NCI-H345 (cell line): ENCODE results near the gene PADI2.

ENCODE experiments used
- DNase-seq: peaks from one replicate; lab custom pipeline; 2025; lab: John Stamatoyannopoulos, UW

Gene PADI2

GRCh38 chr1:17053685-17054410 is 65.4 kb downstream of the PADI2 start, which contains the start of gene SDHB:
TSS of gene SDHB (minus strand) at chr1:17054032. CDS start at chr1:17054019, 13 bp downstream.
- peak; percentile 98 for DNase-seq

GRCh38 chr1:17053086-17053684 is 66.1 kb downstream of the PADI2 start:
- no peak for DNase-seq

GRCh38 chr1:17052641-17053040 is 66.6 kb downstream of the PADI2 start:
- no peak for DNase-seq

DNA sequence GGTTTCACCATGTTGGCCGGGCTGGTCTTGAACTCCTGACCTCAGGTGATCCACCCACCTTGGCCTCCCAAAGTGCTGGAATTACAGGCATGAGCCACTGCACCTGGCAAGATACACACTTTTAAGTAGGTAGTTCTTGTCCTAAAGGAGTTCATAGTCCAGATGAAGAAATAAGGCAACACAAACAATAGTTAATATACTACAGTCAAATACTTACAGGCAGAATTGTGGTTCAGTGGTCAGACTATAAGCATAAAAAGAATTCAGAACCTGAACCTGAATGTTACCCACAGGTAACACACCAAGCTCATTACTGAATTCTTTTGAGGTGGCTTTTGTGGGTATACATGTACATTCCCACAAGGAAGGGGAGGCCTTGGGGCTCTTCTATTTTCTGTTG is 67.2 kb downstream of the PADI2 start:
- DNase-seq: no peak

DNA sequence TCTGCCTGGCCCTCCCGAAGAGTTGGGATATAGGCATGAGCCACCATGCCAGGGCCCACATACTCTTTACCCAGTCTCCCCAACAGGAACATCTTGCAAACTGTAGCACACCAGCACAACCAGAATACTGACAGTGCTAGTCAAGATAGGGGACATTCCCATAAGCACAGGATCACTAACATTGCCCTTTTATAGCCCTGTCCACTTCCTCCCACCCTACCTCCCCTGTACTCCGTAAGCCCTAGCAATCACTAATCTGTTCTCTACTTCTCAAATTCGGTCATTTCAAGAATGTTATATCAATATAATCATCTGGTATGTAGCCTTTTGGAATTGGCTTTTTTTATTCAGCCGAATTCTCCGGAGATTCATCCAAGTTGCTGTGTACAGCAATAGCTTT is 71.3 kb downstream of the PADI2 start:
- no peak for DNase-seq

DNA sequence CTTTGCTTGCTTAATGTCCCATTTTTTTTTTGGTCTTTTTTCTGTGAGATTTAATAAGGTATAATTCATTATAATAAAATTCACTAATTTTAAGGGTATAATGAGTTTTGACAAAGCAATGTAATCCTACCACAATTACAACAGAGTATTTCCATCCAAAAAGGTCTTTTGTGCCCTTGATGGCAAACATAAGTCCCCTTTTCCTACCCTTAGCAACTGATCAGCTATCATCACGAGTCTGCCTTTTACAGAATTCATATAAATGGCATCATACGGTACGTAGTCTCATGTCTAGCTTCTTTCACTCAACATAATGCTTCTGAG is 73.0 kb downstream of the PADI2 start:
- DNase-seq: no peak

- DNase-seq: peak; percentile 21
Measured at GRCh38 chr1:17045634-17046333, 73.5 kb downstream of the PADI2 start.

DNA sequence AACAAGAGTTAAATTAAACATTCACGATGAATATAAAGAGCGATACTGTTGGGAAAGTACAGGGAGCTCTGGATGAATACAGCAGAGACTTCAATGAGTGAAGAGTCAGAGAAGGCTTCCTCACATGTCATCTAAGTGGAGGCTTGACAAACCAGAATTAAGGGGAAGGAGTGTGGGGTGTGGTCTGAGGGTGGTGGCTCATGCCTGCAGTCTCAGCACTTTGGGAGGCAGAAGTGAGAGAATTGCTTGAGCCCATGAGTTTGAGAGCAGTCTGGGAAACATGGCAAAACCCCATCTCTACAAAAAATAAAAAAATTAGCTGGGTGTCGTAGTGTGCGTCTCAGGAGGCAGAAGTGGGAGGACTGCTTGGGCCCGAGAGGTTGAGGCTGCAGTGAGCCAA is 74.1 kb downstream of the PADI2 start:
- DNase-seq: no peak

DNA sequence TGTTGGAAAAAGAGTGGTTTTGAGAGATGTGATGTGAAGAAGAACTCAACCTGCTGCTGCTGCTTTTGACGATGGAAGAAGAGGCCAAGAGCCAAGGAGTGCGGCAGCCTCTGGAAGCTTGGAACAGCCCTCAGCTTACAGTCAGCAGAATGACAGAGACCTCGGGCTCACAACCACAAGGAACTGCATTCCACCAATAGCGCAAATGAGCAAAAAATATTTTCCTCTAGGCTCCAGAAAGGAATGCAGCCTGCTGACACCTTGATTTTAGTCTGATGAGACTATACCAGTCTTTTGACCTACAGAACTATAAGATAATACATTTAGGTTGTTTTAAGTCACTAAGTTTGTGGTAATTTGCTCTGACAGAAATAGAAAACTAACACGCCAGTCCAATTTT is 75.6 kb downstream of the PADI2 start:
- no peak for DNase-seq

- DNase-seq: no peak
Measured at GRCh38 chr1:17040135-17040534, 79.1 kb downstream of the PADI2 start.

GRCh38 chr1:17039522-17039921 is 79.7 kb downstream of the PADI2 start:
- DNase-seq: no peak

GRCh38 chr1:17033481-17033880 is 85.8 kb downstream of the PADI2 start:
- DNase-seq: no peak

DNA sequence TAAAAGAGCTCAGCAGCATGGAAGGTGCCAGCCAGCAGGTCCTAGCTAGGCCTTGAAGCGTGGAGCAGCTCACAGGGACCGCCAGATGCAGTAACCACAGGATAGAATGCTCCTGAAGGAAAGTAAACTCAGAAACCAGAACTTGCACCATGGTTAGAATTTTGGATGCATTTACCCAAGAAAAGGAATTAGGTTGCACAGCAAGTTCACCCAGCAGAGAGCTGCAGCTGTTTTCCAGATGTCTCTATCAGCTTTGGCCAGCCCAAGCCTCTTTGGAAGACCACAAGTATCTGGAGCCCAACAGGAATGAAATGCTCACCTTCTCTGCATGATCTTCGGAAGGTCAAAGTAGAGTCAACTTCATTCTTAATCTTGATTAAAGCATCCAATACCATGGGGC is 86.5 kb downstream of the PADI2 start:
- DNase-seq: no peak

DNA sequence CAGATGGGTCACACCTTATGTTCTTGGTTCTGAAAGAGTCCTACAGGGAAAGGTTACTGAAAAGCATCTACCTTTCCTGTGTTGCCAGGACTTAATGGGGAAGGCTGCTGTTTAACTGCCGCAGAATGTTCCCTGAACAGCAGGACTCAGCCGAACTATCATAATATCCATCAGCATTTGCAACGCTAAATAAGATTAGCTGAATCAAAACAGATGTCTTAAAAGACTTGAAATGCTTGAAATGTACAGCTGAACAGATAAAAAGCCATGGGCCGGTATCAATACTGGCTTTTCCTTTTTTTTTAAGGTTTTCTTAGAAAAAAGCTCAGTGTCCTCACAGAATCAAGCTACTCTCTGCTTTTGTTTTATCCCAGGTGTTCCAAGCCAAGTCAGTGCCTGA is 87.8 kb downstream of the PADI2 start:
- DNase-seq: no peak

GRCh38 chr1:17030206-17030605 is 89.0 kb downstream of the PADI2 start:
- DNase-seq: no peak

GRCh38 chr1:17028662-17029188 is 90.5 kb downstream of the PADI2 start:
- DNase-seq: no peak

DNA sequence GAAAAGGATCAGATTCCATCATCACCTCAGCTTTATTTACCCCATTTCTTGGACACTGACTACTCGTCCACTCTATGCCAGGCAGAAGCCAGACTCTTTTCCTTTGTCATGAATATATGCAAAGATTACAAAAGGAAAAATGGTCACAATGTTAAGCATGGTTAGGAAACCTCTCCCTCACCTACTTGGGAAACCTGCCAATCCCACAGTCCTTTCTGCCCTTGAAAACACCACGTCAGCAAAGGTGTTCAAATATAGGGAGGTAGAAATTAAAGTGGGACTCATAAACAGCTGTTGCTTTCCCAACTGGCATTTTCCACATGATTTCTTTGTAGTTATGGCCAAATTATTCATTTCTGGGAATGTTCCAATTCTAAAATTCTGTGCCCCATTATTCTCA is 91.4 kb downstream of the PADI2 start:
- DNase-seq: no peak

- no peak for DNase-seq
Measured at GRCh38 chr1:17027403-17027802, 91.8 kb downstream of the PADI2 start.

DNA sequence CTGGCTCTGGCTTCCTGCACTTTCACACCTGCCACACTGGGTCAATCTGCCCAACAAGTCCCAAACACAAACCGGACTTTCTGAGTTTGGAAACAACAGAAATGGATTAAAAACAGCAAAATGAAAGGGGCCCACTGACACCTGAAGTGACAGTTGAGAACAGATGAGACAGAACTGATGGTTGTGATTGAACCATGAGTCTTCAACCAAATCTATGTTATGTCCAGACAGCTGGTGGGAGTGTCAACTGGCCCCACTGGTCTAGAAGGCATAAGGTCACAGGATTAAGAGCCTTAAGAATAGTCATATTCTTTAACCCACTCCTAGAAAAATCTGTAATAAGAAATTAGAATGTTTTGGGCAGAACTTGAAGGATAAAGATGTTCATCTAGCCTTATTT is 94.5 kb downstream of the PADI2 start:
- DNase-seq: no peak

- DNase-seq: no peak
Measured at GRCh38 chr1:17023573-17023972, 95.7 kb downstream of the PADI2 start.

DNA sequence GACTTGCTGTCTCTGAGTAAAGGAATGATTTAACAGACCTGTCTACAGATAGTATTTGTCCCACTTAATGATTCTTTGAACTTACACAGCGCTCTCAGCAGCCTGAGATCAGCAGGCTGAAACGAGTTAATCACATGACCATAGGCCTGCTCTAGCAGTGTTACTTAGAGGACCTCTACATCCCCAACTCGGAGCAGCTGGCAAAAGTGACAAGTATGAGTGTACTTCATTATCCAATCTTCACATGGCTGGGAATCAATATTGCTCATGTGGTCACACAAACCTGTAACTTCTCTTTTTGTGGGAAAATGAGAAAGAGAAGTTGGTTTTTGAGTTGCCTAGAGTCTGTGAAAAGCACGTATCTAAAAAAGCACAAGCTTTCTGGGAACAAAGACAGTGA is 96.1 kb downstream of the PADI2 start:
- DNase-seq: no peak

DNA sequence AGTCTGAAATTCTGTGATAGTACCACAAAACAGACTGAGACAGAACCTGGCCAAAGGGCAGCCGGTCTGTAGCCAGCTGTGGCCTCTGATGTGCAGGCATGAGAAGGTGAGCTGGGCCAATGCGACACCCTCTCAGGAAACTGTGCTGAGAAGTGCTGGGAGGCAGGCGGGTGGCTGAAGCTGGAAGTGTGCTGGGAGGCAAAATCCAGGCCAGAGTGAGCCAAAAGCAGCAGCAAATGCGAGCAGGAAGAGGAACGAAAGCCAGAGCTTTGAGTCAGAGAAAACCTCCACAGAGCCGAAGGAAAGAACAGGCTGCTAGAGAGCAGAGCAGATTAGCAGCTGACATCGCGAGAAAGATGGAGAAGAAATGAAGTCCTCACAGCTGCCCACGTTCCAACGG is 97.4 kb downstream of the PADI2 start:
- DNase-seq: no peak

- no peak for DNase-seq
Measured at GRCh38 chr1:17020502-17020901, 98.7 kb downstream of the PADI2 start.
